Lower leg skin (tissue), 3 donors: ENCODE data around the gene IL15.

Experiments used
- POLR2A ChIP-seq, 2 donors: fragments of 450-650 bp; IDR thresholded peaks; one replicate each; pipeline ENCODE4 v1.6.1; 2016 to 2017; ENCODE audit warnings: antibody characterized with exemption in 2 of 2, mild to moderate bottlenecking in 1 of 2, moderate library complexity in 1 of 2
- TF ChIP-seq, protein P1 (sequence below), 3 donors: fragments of 450-650 bp; IDR thresholded peaks; one replicate each; pipeline ENCODE4 v1.5.1; 2016; ENCODE audit warnings: antibody characterized with exemption in 3 of 3, mild to moderate bottlenecking in 3 of 3, moderate library complexity in 2 of 3

DNA sequence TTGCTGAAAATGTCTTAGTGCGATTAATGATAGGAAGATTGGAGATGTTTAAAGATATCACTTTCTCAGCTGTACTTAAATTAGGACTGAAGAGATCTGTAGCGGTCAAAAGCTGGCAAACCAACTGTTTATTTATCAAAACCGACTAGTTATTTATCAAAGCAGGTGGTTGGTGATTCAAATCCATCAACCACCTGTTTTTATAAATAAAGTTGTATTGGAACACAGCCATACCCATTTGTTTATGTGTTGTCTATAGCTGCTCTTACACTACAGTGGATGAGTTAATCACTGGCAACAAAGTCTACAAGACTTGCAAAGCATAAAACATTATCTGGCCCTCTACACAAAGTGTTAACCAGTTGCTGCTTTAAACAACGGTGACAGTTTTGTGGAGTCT, 76.8 kb downstream of the IL15 start:
- TF ChIP-seq, protein P1, sequence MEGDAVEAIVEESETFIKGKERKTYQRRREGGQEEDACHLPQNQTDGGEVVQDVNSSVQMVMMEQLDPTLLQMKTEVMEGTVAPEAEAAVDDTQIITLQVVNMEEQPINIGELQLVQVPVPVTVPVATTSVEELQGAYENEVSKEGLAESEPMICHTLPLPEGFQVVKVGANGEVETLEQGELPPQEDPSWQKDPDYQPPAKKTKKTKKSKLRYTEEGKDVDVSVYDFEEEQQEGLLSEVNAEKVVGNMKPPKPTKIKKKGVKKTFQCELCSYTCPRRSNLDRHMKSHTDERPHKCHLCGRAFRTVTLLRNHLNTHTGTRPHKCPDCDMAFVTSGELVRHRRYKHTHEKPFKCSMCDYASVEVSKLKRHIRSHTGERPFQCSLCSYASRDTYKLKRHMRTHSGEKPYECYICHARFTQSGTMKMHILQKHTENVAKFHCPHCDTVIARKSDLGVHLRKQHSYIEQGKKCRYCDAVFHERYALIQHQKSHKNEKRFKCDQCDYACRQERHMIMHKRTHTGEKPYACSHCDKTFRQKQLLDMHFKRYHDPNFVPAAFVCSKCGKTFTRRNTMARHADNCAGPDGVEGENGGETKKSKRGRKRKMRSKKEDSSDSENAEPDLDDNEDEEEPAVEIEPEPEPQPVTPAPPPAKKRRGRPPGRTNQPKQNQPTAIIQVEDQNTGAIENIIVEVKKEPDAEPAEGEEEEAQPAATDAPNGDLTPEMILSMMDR (IDR thresholded peaks at IDR 0.05), result no peak
- no peak for TF ChIP-seq POLR2A (IDR thresholded peaks at IDR 0.05)
